Measurements from ENCODE around the gene CCDC40. TPM values are rescaled to one million over a fixed set of nuclear protein-coding genes. Genes with fewer than 3 reads are reported as not detected.
A peak's percentile ranks its signal among the peaks of the same experiment; 100 is the strongest.

Gene CCDC40
- total and polyA plus RNA-seq, 2 of the 13 experiments (the other 11 are each of a cell fraction or from before 2014, with no cell fraction given), result 4.1 to 5.5 TPM

GRCh38 chr17:80145076-80146075 lies 108.9 kb downstream of the CCDC40 start (continued):
- TF ChIP-seq ZHX2 (IDR thresholded peaks at IDR 0.05; ENCODE audit: low read depth), result no peak
- TF ChIP-seq ZHX2 (CRISPR knock-in tag; IDR thresholded peaks at IDR 0.05; ENCODE audit: borderline replicate concordance), result no peak
- 0 out of 2 replicates have a peak, but pooled peaks have one; percentile 35 for TF ChIP-seq ZNF460 (CRISPR knock-in tag; IDR thresholded peaks at IDR 0.05; ENCODE audit: borderline replicate concordance)
- no peak for TF ChIP-seq ZNF3 (CRISPR knock-in tag; IDR thresholded peaks at IDR 0.05)
- no peak for TF ChIP-seq REXO4 (CRISPR knock-in tag; IDR thresholded peaks at IDR 0.05; ENCODE audit: borderline replicate concordance)
- no peak for TF ChIP-seq DDIT3 (CRISPR knock-in tag; IDR thresholded peaks at IDR 0.05)
- no peak for TF ChIP-seq ZBTB34 (CRISPR knock-in tag; IDR thresholded peaks at IDR 0.05)
- TF ChIP-seq ZNF619 (CRISPR knock-in tag; IDR thresholded peaks at IDR 0.05), result no peak
- no peak for TF ChIP-seq ZFYVE20 (CRISPR knock-in tag; IDR thresholded peaks at IDR 0.05; ENCODE audit: borderline replicate concordance, low read depth)
- TF ChIP-seq ZNF547 (CRISPR knock-in tag; IDR thresholded peaks at IDR 0.05), result no peak
- TF ChIP-seq ZC3H13 (CRISPR knock-in tag; IDR thresholded peaks at IDR 0.05), result no peak
- no peak for TF ChIP-seq BHLHE40 (IDR thresholded peaks at IDR 0.05; ENCODE audit: low read length)
- TF ChIP-seq DNMT1 (CRISPR knock-in tag; IDR thresholded peaks at IDR 0.05), result 0 out of 2 replicates have a peak, but pooled peaks have one; percentile 59
- TF ChIP-seq LCORL (IDR thresholded peaks at IDR 0.05), result no peak
- no peak for TF ChIP-seq LCORL (CRISPR knock-in tag; IDR thresholded peaks at IDR 0.05)
- no peak for TF ChIP-seq JUN (CRISPR knock-in tag; IDR thresholded peaks at IDR 0.05)
- TF ChIP-seq ZFP41 (CRISPR knock-in tag; IDR thresholded peaks at IDR 0.05; ENCODE audit: borderline replicate concordance), result no peak
- no peak for TF ChIP-seq HOXD1 (CRISPR knock-in tag; IDR thresholded peaks at IDR 0.05)
- peak; percentile 23; the same call in 1 of the 2 replicates for TF ChIP-seq PITX1 (CRISPR knock-in tag; IDR thresholded peaks at IDR 0.05)
- TF ChIP-seq ADNP (CRISPR knock-in tag; IDR thresholded peaks at IDR 0.05), result no peak
- TF ChIP-seq HMG20A (CRISPR knock-in tag; IDR thresholded peaks at IDR 0.05; ENCODE audit: borderline replicate concordance), result no peak
- TF ChIP-seq ZNF615 (CRISPR knock-in tag; IDR thresholded peaks at IDR 0.05; ENCODE audit: borderline replicate concordance), result no peak
- TF ChIP-seq ZNF331 (CRISPR knock-in tag; IDR thresholded peaks at IDR 0.05), result no peak
- no peak for TF ChIP-seq ZFX (CRISPR knock-in tag; IDR thresholded peaks at IDR 0.05; ENCODE audit: low read depth)
